Activated naive CD4-positive, alpha-beta T cell treated with anti-CD3 and anti-CD28 coated beads for 36 hours (primary cell): Measurements from ENCODE around the gene GGACT. TPM values are rescaled to one million over a fixed set of nuclear protein-coding genes. Genes with fewer than 3 reads are reported as not detected.
"Not testable (repeated sequence)": the region's sequence is repeated elsewhere in the genome, so short reads cannot be mapped to it uniquely, and the experiment has no call there.

Source experiments
- CTCF ChIA-PET: fragments of 350-600 bp; sonication (Branson Sonifier 250); formaldehyde crosslinking; loops from one replicate; lab custom pipeline; 2021; ENCODE audit warnings: antibody characterized with exemption; lab: Charles Lee
- DNase-seq: peaks from one replicate; pipeline ENCODE4 v3.0.0-alpha.2; 2020
- H3K27ac Mint-ChIP-seq: one replicate; pipeline ENCODE4 v1.8.0; 2021; ENCODE audit warnings: mild to moderate bottlenecking, mixed read lengths
- H3K27me3 Mint-ChIP-seq: one replicate; pipeline ENCODE4 v1.8.0; 2021; ENCODE audit warnings: low read depth, mixed read lengths
- H3K36me3 Mint-ChIP-seq: one replicate; pipeline ENCODE4 v1.8.0; 2021; ENCODE audit warnings: low read depth, mixed read lengths
- H3K4me1 Mint-ChIP-seq: one replicate; pipeline ENCODE4 v1.8.0; 2021; ENCODE audit warnings: low read depth, mixed read lengths
- H3K4me3 Mint-ChIP-seq: one replicate; pipeline ENCODE4 v1.8.0; 2021; ENCODE audit warnings: mild to moderate bottlenecking, moderate library complexity, mixed read lengths
- H3K9me3 Mint-ChIP-seq: one replicate; pipeline ENCODE4 v1.8.0; 2021; ENCODE audit warnings: mixed read lengths
- intact Hi-C: fragments of 100-400 bp; cut with micrococcal nuclease; formaldehyde crosslinking; loops from one replicate; pipeline ENCODE4 v1.15.1; 2023
- total RNA-seq, 2 experiments: library from RNA; stranded (reverse); gene quantifications; one replicate each; pipeline ENCODE4 v1.2.3, GENCODE V29; 2021

Gene GGACT
- total RNA-seq, 2 experiments from 2014 or later: 3.9 to 6.6 TPM

GRCh38 chr13:100596516-100596915 is 7.9 kb upstream of the GGACT start:
- no peaks in the 10 kb centered on the region for H3K9me3 Mint-ChIP-seq
- H3K27me3 Mint-ChIP-seq: no peaks in the 10 kb centered on the region
- H3K4me3 Mint-ChIP-seq: no peak overlapping the region
- intact Hi-C loops: no loop called here
- H3K36me3 Mint-ChIP-seq: no peaks in the 10 kb centered on the region
- no peaks in the 10 kb centered on the region for H3K4me1 Mint-ChIP-seq
- no peak overlapping the region for H3K27ac Mint-ChIP-seq
- CTCF ChIA-PET: no interaction called here
- DNase-seq: no peak

GRCh38 chr13:100594731-100595130 is 6.1 kb upstream of the GGACT start:
- no peak overlapping the region for H3K27ac Mint-ChIP-seq
- no peaks in the 10 kb centered on the region for H3K4me1 Mint-ChIP-seq
- DNase-seq: no peak
- H3K9me3 Mint-ChIP-seq: no peaks in the 10 kb centered on the region
- intact Hi-C loops: no loop called here
- CTCF ChIA-PET: no interaction called here
- no peak overlapping the region for H3K4me3 Mint-ChIP-seq
- H3K27me3 Mint-ChIP-seq: no peaks in the 10 kb centered on the region
- no peaks in the 10 kb centered on the region for H3K36me3 Mint-ChIP-seq

GRCh38 chr13:100594255-100594654 is 5.7 kb upstream of the GGACT start:
- Mint-ChIP-seq H3K4me3 (no peak overlapping the region), H3K9me3 (no peaks in the 10 kb centered on the region), H3K36me3 (no peaks in the 10 kb centered on the region), H3K4me1 (no peaks in the 10 kb centered on the region), H3K27ac (no peak overlapping the region), H3K27me3 (no peaks in the 10 kb centered on the region)
- intact Hi-C loops: no loop called here
- DNase-seq: no peak
- CTCF ChIA-PET: no interaction called here

- Mint-ChIP-seq H3K4me1 (peaks cover 35% of the 10 kb centered on the region), H3K4me3 (peak overlapping the region; percentile 75), H3K27me3 (no peaks in the 10 kb centered on the region), H3K36me3 (no peaks in the 10 kb centered on the region), H3K9me3 (no peaks in the 10 kb centered on the region), H3K27ac (peak overlapping the region; percentile 72)
- CTCF ChIA-PET: interaction anchor here (1.0 to 2.1 kb wide), 5 partner anchors 8 to 16 kb away, joined by 3 to 26 read pairs (median 5); no protein-coding TSS in a partner anchor
- intact Hi-C loops: loop anchor here (2.0 to 5.0 kb wide), 4 partner anchors 196 to 1092 kb away; no protein-coding TSS in a partner anchor
- no peak for DNase-seq
Observed at GRCh38 chr13:100589178-100589725, 663 bp upstream of the GGACT start.

- Mint-ChIP-seq H3K4me1 (peaks cover 55% of the 10 kb centered on the region), H3K27ac (peak overlapping the region; percentile 54), H3K36me3 (no peaks in the 10 kb centered on the region), H3K27me3 (no peaks in the 10 kb centered on the region), H3K9me3 (no peaks in the 10 kb centered on the region), H3K4me3 (no peak overlapping the region)
- intact Hi-C loops: loop anchor here (5.0 kb wide), 2 partner anchors 292 to 1088 kb away; no protein-coding TSS in a partner anchor
- peak; percentile 47 for DNase-seq
- CTCF ChIA-PET: interaction anchor here (1.4 to 2.6 kb wide), 2 partner anchors 11 to 14 kb away, joined by 6 to 17 read pairs; no protein-coding TSS in a partner anchor
Observed at GRCh38 chr13:100584896-100585295, 3.7 kb downstream of the GGACT start.

GRCh38 chr13:100581504-100581903 is 7.1 kb downstream of the GGACT start:
- CTCF ChIA-PET: interaction anchor here (1.7 kb wide), 1 partner anchor 8 kb away, joined by 14 read pairs; no protein-coding TSS in a partner anchor
- DNase-seq: peak; percentile 24
- intact Hi-C loops: loop anchor here (2.0 kb wide), 1 partner anchor 93 kb away; the partner anchor contains the start of gene TMTC4
- Mint-ChIP-seq H3K36me3 (no peaks in the 10 kb centered on the region), H3K4me3 (no peak overlapping the region), H3K9me3 (no peaks in the 10 kb centered on the region), H3K27me3 (no peaks in the 10 kb centered on the region), H3K4me1 (peaks cover 36% of the 10 kb centered on the region), H3K27ac (no peak overlapping the region)

- Mint-ChIP-seq H3K9me3 (no peaks in the 10 kb centered on the region), H3K4me3 (no peak overlapping the region), H3K27me3 (no peaks in the 10 kb centered on the region), H3K4me1 (peaks cover 32% of the 10 kb centered on the region), H3K36me3 (no peaks in the 10 kb centered on the region), H3K27ac (no peak overlapping the region)
- CTCF ChIA-PET: interaction anchor here (2.7 kb wide), 1 partner anchor 8 kb away, joined by 10 read pairs; the partner anchor contains the start of gene GGACT
- intact Hi-C loops: loop anchor here (2.0 kb wide), 1 partner anchor 94 kb away; the partner anchor contains the start of gene TMTC4
- no peak for DNase-seq
Observed at GRCh38 chr13:100581030-100581429, 7.6 kb downstream of the GGACT start.

GRCh38 chr13:100580045-100580444 is 8.5 kb downstream of the GGACT start:
- CTCF ChIA-PET: interaction anchor here (2.7 kb wide), 1 partner anchor 9 kb away, joined by 10 read pairs; the partner anchor contains the start of gene GGACT

GRCh38 chr13:100577239-100577638 is 11.3 kb downstream of the GGACT start:
- H3K27me3 Mint-ChIP-seq, H3K4me3 Mint-ChIP-seq, intact Hi-C loops, H3K9me3 Mint-ChIP-seq, DNase-seq, CTCF ChIA-PET, H3K27ac Mint-ChIP-seq, H3K36me3 Mint-ChIP-seq: not testable (repeated sequence)
- H3K4me1 Mint-ChIP-seq: peaks cover 25% of the 10 kb centered on the region

More at GRCh38 chr13:100580045-100580444, 8.5 kb downstream of the GGACT start:
- DNase-seq: no peak
- Mint-ChIP-seq H3K36me3 (no peaks in the 10 kb centered on the region), H3K9me3 (no peaks in the 10 kb centered on the region), H3K27me3 (no peaks in the 10 kb centered on the region), H3K27ac (no peak overlapping the region), H3K4me1 (peaks cover 28% of the 10 kb centered on the region), H3K4me3 (no peak overlapping the region)
- intact Hi-C loops: loop anchor here (2.0 kb wide), 1 partner anchor 95 kb away; the partner anchor contains the start of gene TMTC4

- Mint-ChIP-seq H3K4me3 (no peak overlapping the region), H3K36me3 (no peaks in the 10 kb centered on the region), H3K27me3 (no peaks in the 10 kb centered on the region), H3K9me3 (no peaks in the 10 kb centered on the region), H3K27ac (no peak overlapping the region), H3K4me1 (peaks cover 13% of the 10 kb centered on the region)
- DNase-seq: peak; percentile 88
- intact Hi-C loops: loop anchor here (1.0 to 5.0 kb wide), 5 partner anchors 15 to 554 kb away; partner anchors contain the start of gene GGACT
- CTCF ChIA-PET: interaction anchor here (0.6 to 3.8 kb wide), 29 partner anchors 9 to 915 kb away, joined by 3 to 26 read pairs (median 4); partner anchors contain the start of genes GGACT and TMTC4
Observed at GRCh38 chr13:100573121-100573520, 15.5 kb downstream of the GGACT start.

GRCh38 chr13:100566543-100566942 is 22.0 kb downstream of the GGACT start:
- DNase-seq: no peak
- Mint-ChIP-seq H3K36me3 (peaks cover 12% of the 10 kb centered on the region), H3K27me3 (no peaks in the 10 kb centered on the region), H3K9me3 (peaks cover 2% of the 10 kb centered on the region), H3K4me1 (no peaks in the 10 kb centered on the region), H3K27ac (no peak overlapping the region), H3K4me3 (no peak overlapping the region)
- CTCF ChIA-PET: no interaction called here
- intact Hi-C loops: no loop called here

GRCh38 chr13:100565286-100565685 is 23.3 kb downstream of the GGACT start:
- intact Hi-C loops: no loop called here
- Mint-ChIP-seq H3K27ac (no peak overlapping the region), H3K4me1 (no peaks in the 10 kb centered on the region), H3K9me3 (peaks cover 2% of the 10 kb centered on the region), H3K4me3 (no peak overlapping the region), H3K27me3 (no peaks in the 10 kb centered on the region), H3K36me3 (peaks cover 12% of the 10 kb centered on the region)
- no peak for DNase-seq
- CTCF ChIA-PET: no interaction called here
